ENCODE data around the gene PDXK. TPM values are rescaled to one million over a fixed set of nuclear protein-coding genes. Genes with fewer than 3 reads are reported as not detected.

PDXK gene
- total RNA-seq, 1 experiment from 2014 or later: 214 TPM

- H3K36me3 Mint-ChIP-seq (ENCODE audit: insufficient read depth, unreplicated experiment): peaks cover 62% of the 10 kb centered on the region
Observed at GRCh38 chr21:43731476-43731875, 12.5 kb downstream of the PDXK start.

GRCh38 chr21:43731891-43732711 is 13.2 kb downstream of the PDXK start:
- H3K4me3 Mint-ChIP-seq (ENCODE audit: low read depth, unreplicated experiment): no peak overlapping the region
- intact Hi-C loops (cut with micrococcal nuclease; ENCODE audit: unreplicated experiment): no loop called here
- no peaks in the 10 kb centered on the region for H3K27me3 Mint-ChIP-seq (ENCODE audit: unreplicated experiment)
- H3K9me3 Mint-ChIP-seq (ENCODE audit: low read depth, unreplicated experiment): no peaks in the 10 kb centered on the region
- CTCF ChIA-PET: no interaction called here
- no TSS peak for BruUV-seq (replicated peaks)
- H3K36me3 Mint-ChIP-seq (ENCODE audit: insufficient read depth, unreplicated experiment): peaks cover 62% of the 10 kb centered on the region
- DNase-seq: no peak
- H3K4me1 Mint-ChIP-seq (ENCODE audit: low read depth, unreplicated experiment): peaks cover 35% of the 10 kb centered on the region
- no peak overlapping the region for H3K27ac Mint-ChIP-seq (ENCODE audit: unreplicated experiment)
- no peak for TF ChIP-seq CTCF (IDR thresholded peaks at IDR 0.05; ENCODE audit: unreplicated experiment)

More at GRCh38 chr21:43731476-43731875, 12.5 kb downstream of the PDXK start:
- Mint-ChIP-seq H3K27ac (ENCODE audit: unreplicated experiment) (peak overlapping the region; percentile 50), H3K27me3 (ENCODE audit: unreplicated experiment) (no peaks in the 10 kb centered on the region), H3K4me3 (ENCODE audit: low read depth, unreplicated experiment) (no peak overlapping the region), H3K4me1 (ENCODE audit: low read depth, unreplicated experiment) (peaks cover 41% of the 10 kb centered on the region), H3K9me3 (ENCODE audit: low read depth, unreplicated experiment) (no peaks in the 10 kb centered on the region)
- DNase-seq: no peak
- CTCF ChIA-PET: no interaction called here
- intact Hi-C loops (cut with micrococcal nuclease; ENCODE audit: unreplicated experiment): no loop called here
- TF ChIP-seq CTCF (IDR thresholded peaks at IDR 0.05; ENCODE audit: unreplicated experiment): no peak
- BruUV-seq (replicated peaks): no TSS peak

- TF ChIP-seq CTCF (IDR thresholded peaks at IDR 0.05; ENCODE audit: unreplicated experiment): no peak
- intact Hi-C loops (cut with micrococcal nuclease; ENCODE audit: unreplicated experiment): no loop called here
- no peak for DNase-seq
- BruUV-seq (replicated peaks): no TSS peak
- Mint-ChIP-seq H3K9me3 (ENCODE audit: low read depth, unreplicated experiment) (no peaks in the 10 kb centered on the region), H3K27me3 (ENCODE audit: unreplicated experiment) (no peaks in the 10 kb centered on the region), H3K36me3 (ENCODE audit: insufficient read depth, unreplicated experiment) (peaks cover 52% of the 10 kb centered on the region), H3K4me3 (ENCODE audit: low read depth, unreplicated experiment) (no peak overlapping the region), H3K27ac (ENCODE audit: unreplicated experiment) (no peak overlapping the region), H3K4me1 (ENCODE audit: low read depth, unreplicated experiment) (peaks cover 28% of the 10 kb centered on the region)
- CTCF ChIA-PET: no interaction called here
Observed at GRCh38 chr21:43733060-43733459, 14.1 kb downstream of the PDXK start.

GRCh38 chr21:43733529-43734071 is 14.7 kb downstream of the PDXK start:
- DNase-seq: peak; percentile 9
- no peak overlapping the region for H3K27ac Mint-ChIP-seq (ENCODE audit: unreplicated experiment)
- peak overlapping the region; percentile 3 for H3K4me3 Mint-ChIP-seq (ENCODE audit: low read depth, unreplicated experiment)
- BruUV-seq (replicated peaks): no TSS peak
- H3K4me1 Mint-ChIP-seq (ENCODE audit: low read depth, unreplicated experiment): peaks cover 28% of the 10 kb centered on the region
- intact Hi-C loops (cut with micrococcal nuclease; ENCODE audit: unreplicated experiment): no loop called here
- TF ChIP-seq CTCF (IDR thresholded peaks at IDR 0.05; ENCODE audit: unreplicated experiment): no peak
- H3K27me3 Mint-ChIP-seq (ENCODE audit: unreplicated experiment): no peaks in the 10 kb centered on the region
- H3K36me3 Mint-ChIP-seq (ENCODE audit: insufficient read depth, unreplicated experiment): peaks cover 47% of the 10 kb centered on the region
- no peaks in the 10 kb centered on the region for H3K9me3 Mint-ChIP-seq (ENCODE audit: low read depth, unreplicated experiment)
- CTCF ChIA-PET: no interaction called here

Measured in Calu3 (cell line).